Activated B cell treated with CpG ODN at 0.5 μM for 24 hours (primary cell): ENCODE measurements around the gene APP. TPM values are rescaled to one million over a fixed set of nuclear protein-coding genes. Genes with fewer than 3 reads are reported as not detected.

Experiments used
- ATAC-seq: fragments of 200-7000 bp; cut with Tn5 transposase; one replicate; pipeline ENCODE4 v1.10.0; 2021; ENCODE audit warnings: low read depth, mild to moderate bottlenecking, moderate library complexity
- CTCF ChIA-PET: fragments of 350-600 bp; sonication (Branson Sonifier 250); formaldehyde crosslinking; loops from one replicate; lab custom pipeline; 2021; ENCODE audit warnings: antibody characterized with exemption; lab: Charles Lee
- POLR2A ChIA-PET: fragments of 350-600 bp; sonication (Branson Sonifier 250); formaldehyde crosslinking; loops from one replicate; lab custom pipeline; 2021; ENCODE audit warnings: antibody characterized with exemption; lab: Charles Lee
- DNase-seq: peaks from one replicate; pipeline ENCODE4 v3.0.0; 2022
- H3K27ac Mint-ChIP-seq: one replicate; pipeline ENCODE4 v1.8.0; 2020; ENCODE audit warnings: mixed read lengths
- H3K27me3 Mint-ChIP-seq: one replicate; pipeline ENCODE4 v1.8.0; 2021; ENCODE audit warnings: mixed read lengths
- H3K36me3 Mint-ChIP-seq: one replicate; pipeline ENCODE4 v1.8.0; 2021; ENCODE audit warnings: low read depth, mixed read lengths
- H3K4me1 Mint-ChIP-seq: one replicate; pipeline ENCODE4 v1.8.0; 2021; ENCODE audit warnings: mixed read lengths
- H3K4me3 Mint-ChIP-seq: one replicate; pipeline ENCODE4 v1.8.0; 2020; ENCODE audit warnings: mild to moderate bottlenecking, mixed read lengths
- H3K9me3 Mint-ChIP-seq: one replicate; pipeline ENCODE4 v1.8.0; 2020; ENCODE audit warnings: mixed read lengths
- CTCF ChIP-seq: fragments of 200-600 bp; IDR thresholded peaks from one replicate; pipeline ENCODE4 v1.8.0; 2022; ENCODE audit warnings: antibody characterized with exemption, mild to moderate bottlenecking
- intact Hi-C: fragments of 100-400 bp; cut with micrococcal nuclease; formaldehyde crosslinking; loops from one replicate; pipeline ENCODE4 v1.15.1; 2024
- total RNA-seq: library from RNA; stranded (reverse); gene quantifications from 2 replicates; pipeline ENCODE4 v1.2.3, GENCODE V29; 2022

The APP gene
- total RNA-seq, 1 donor from 2014 or later, result 32.1 TPM

GRCh38 chr21:26110715-26111114, 59.9 kb downstream of the APP start:
- H3K27me3 Mint-ChIP-seq, result no peaks in the 10 kb centered on the region
- CTCF ChIA-PET, result no interaction called here
- intact Hi-C loops, result no loop called here
- no peak overlapping the region for H3K27ac Mint-ChIP-seq
- DNase-seq (no peak), ATAC-seq (no peak)
- H3K9me3 Mint-ChIP-seq, result no peaks in the 10 kb centered on the region
- no peaks in the 10 kb centered on the region for H3K4me1 Mint-ChIP-seq
- peaks cover 14% of the 10 kb centered on the region for H3K36me3 Mint-ChIP-seq
- POLR2A ChIA-PET, result interaction anchor here (0.8 kb wide), 1 partner anchor 10 kb away, joined by 5 read pairs; no protein-coding TSS in a partner anchor
- no peak for TF ChIP-seq CTCF
- no peak overlapping the region for H3K4me3 Mint-ChIP-seq

GRCh38 chr21:26107429-26107828, 63.1 kb downstream of the APP start:
- no peak for TF ChIP-seq CTCF
- Mint-ChIP-seq H3K27ac (no peak overlapping the region), H3K4me3 (no peak overlapping the region), H3K4me1 (no peaks in the 10 kb centered on the region), H3K36me3 (peaks cover 18% of the 10 kb centered on the region), H3K9me3 (no peaks in the 10 kb centered on the region), H3K27me3 (no peaks in the 10 kb centered on the region)
- ATAC-seq (no peak), DNase-seq (no peak)
- POLR2A ChIA-PET, result no interaction called here
- intact Hi-C loops, result no loop called here
- CTCF ChIA-PET, result interaction anchor here (1.2 kb wide), 1 partner anchor 10 kb away, joined by 3 read pairs; no protein-coding TSS in a partner anchor

GRCh38 chr21:26106562-26106961, 64.0 kb downstream of the APP start:
- H3K27me3 Mint-ChIP-seq, result no peaks in the 10 kb centered on the region
- peaks cover 18% of the 10 kb centered on the region for H3K36me3 Mint-ChIP-seq
- no peak for TF ChIP-seq CTCF
- no peaks in the 10 kb centered on the region for H3K9me3 Mint-ChIP-seq
- intact Hi-C loops, result no loop called here
- H3K27ac Mint-ChIP-seq, result no peak overlapping the region
- H3K4me1 Mint-ChIP-seq, result no peaks in the 10 kb centered on the region
- no peak for DNase-seq
- no peak overlapping the region for H3K4me3 Mint-ChIP-seq
- ChIA-PET CTCF (interaction anchor here (0.8 kb wide), 1 partner anchor 210 kb away, joined by 3 read pairs; no protein-coding TSS in a partner anchor), POLR2A (no interaction called here)
- ATAC-seq, result no peak

GRCh38 chr21:26105819-26106218, 64.8 kb downstream of the APP start:
- no peak for ATAC-seq
- intact Hi-C loops, result no loop called here
- CTCF ChIA-PET, result no interaction called here
- Mint-ChIP-seq H3K4me1 (no peaks in the 10 kb centered on the region), H3K9me3 (no peaks in the 10 kb centered on the region), H3K4me3 (no peak overlapping the region), H3K27ac (no peak overlapping the region), H3K27me3 (no peaks in the 10 kb centered on the region), H3K36me3 (peaks cover 13% of the 10 kb centered on the region)
- POLR2A ChIA-PET, result no interaction called here
- no peak for DNase-seq
- TF ChIP-seq CTCF, result no peak

DNA sequence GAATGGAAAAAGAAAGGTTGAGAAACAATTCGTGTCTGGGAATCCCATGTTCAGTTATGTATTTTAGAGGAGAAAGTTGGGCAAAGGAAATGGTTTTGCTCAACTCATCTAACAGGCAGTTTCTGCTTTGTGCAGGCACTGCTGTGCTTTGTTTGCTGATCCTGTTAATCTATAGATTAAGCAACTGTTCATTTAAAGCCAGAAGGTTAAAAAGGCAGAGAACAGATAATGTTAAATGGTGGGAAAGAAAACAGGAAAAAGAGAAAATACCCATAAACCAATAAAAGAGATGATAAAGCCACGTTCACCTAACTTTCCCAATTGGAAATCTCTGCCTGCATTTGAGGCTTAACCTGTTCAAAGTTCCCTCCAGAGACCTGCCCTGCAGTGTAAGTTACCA, 70.0 kb downstream of the APP start:
- Mint-ChIP-seq H3K9me3 (no peaks in the 10 kb centered on the region), H3K27me3 (no peaks in the 10 kb centered on the region), H3K4me3 (no peak overlapping the region), H3K36me3 (peaks cover 4% of the 10 kb centered on the region), H3K27ac (no peak overlapping the region), H3K4me1 (no peaks in the 10 kb centered on the region)
- DNase-seq (no peak), ATAC-seq (no peak)
- POLR2A ChIA-PET, result no interaction called here
- intact Hi-C loops, result no loop called here
- CTCF ChIA-PET, result no interaction called here
- no peak for TF ChIP-seq CTCF
